Activated T-cell treated with anti-CD3 and anti-CD28 coated beads for 1 hour (primary cell): ENCODE data around the gene DGCR2.
"Not testable (repeated sequence)": the region's sequence is repeated elsewhere in the genome, so short reads cannot be mapped to it uniquely, and the experiment has no call there.

Experiments used
- DNase-seq: peaks from one replicate; pipeline ENCODE4 v3.0.0-alpha.2; 2020; ENCODE audit warnings: low read depth

The DGCR2 gene

GRCh38 chr22:19081351-19081750 is 40.9 kb downstream of the DGCR2 start:
- DNase-seq: no peak

- no peak for DNase-seq
Measured at GRCh38 chr22:19080853-19081252, 41.4 kb downstream of the DGCR2 start.

GRCh38 chr22:19079691-19080090 is 42.5 kb downstream of the DGCR2 start:
- no peak for DNase-seq

GRCh38 chr22:19075404-19075803 is 46.8 kb downstream of the DGCR2 start:
- no peak for DNase-seq

GRCh38 chr22:19072853-19073252 is 49.4 kb downstream of the DGCR2 start:
- DNase-seq: not testable (repeated sequence)

GRCh38 chr22:19070397-19071169 is 51.6 kb downstream of the DGCR2 start:
- DNase-seq: no peak

GRCh38 chr22:19069451-19069850 is 52.8 kb downstream of the DGCR2 start:
- no peak for DNase-seq

GRCh38 chr22:19068784-19069271 is 53.4 kb downstream of the DGCR2 start:
- DNase-seq: no peak

- DNase-seq: no peak
Measured at GRCh38 chr22:19067696-19068348, 54.4 kb downstream of the DGCR2 start.

- no peak for DNase-seq
Measured at GRCh38 chr22:19066531-19067271, 55.5 kb downstream of the DGCR2 start.

GRCh38 chr22:19065929-19066328 is 56.3 kb downstream of the DGCR2 start:
- no peak for DNase-seq

GRCh38 chr22:19065298-19065859 is 56.8 kb downstream of the DGCR2 start:
- DNase-seq: no peak

- DNase-seq: no peak
Measured at GRCh38 chr22:19064354-19065054, 57.7 kb downstream of the DGCR2 start.

- DNase-seq: no peak
Measured at GRCh38 chr22:19063581-19064353, 58.4 kb downstream of the DGCR2 start.

GRCh38 chr22:19062943-19063308 is 59.3 kb downstream of the DGCR2 start:
- no peak for DNase-seq

GRCh38 chr22:19062139-19062942 is 59.9 kb downstream of the DGCR2 start:
- no peak for DNase-seq

GRCh38 chr22:19061471-19062138 is 60.6 kb downstream of the DGCR2 start:
- DNase-seq: no peak

GRCh38 chr22:19060356-19061009 is 61.7 kb downstream of the DGCR2 start:
- no peak for DNase-seq
